ENCODE data around the gene CNOT11. TPM values are rescaled to one million over a fixed set of nuclear protein-coding genes. Genes with fewer than 3 reads are reported as not detected.

The CNOT11 gene
- total and polyA plus RNA-seq, 2 of the 13 experiments (the other 11 are each of a cell fraction or from before 2014, with no cell fraction given) = 114 to 209 TPM

DNA sequence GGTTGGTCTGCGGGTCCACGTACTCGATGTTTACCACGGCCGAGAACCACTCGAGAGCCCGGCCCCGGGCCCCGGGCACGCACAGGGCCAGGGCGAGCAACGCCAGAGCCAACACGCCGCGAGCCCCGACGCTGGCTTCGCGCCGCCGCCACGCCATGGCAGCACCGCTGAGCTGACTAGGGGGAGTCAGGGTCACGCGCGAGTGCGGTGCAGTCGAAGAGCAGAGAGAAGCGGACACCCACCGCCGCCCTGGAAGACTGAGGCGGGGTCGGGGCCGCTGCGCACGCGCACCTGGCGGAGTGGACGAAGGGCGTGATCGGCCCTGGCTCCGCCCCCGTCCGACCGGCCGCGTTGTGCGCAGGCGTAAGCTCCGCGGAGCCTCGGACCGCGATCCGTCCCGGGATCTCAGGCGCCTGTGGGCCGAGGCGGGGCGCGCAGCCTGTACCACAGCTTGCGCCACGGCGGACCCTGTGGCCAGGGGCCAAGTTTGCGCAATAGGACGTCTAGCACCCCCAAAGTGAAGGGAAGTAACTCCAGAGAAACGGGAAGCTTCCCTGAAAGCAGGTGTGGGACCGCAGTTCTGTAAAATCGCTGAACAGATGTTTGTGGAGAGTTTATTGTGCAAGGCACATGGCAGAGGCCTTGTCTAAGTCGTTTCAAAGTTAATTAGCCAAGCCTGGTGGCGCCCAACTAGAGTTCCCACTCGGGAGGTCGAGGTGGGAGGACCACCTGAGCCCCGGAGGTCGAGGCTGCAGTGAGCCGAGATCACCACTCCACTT, 55.9 kb downstream of the CNOT11 start, which contains the start of gene RNF149 (continued):
- TF ChIP-seq POGK (CRISPR knock-in tag; conservative IDR thresholded peaks at IDR 0.05) (peak; percentile 94), ZNF143 (CRISPR knock-in tag; IDR thresholded peaks at IDR 0.05) (peak; percentile 61), SPEN (CRISPR knock-in tag; IDR thresholded peaks at IDR 0.05; ENCODE audit: low read depth) (peak; percentile 97), ZNF224 (CRISPR knock-in tag; IDR thresholded peaks at IDR 0.05) (peak; percentile 87; the same call in 1 of the 2 replicates), KLF6 (CRISPR knock-in tag; IDR thresholded peaks at IDR 0.05) (no peak; the same call in none of the 2 replicates), THAP8 (CRISPR knock-in tag; IDR thresholded peaks at IDR 0.05; ENCODE audit: borderline replicate concordance) (peak; percentile 14; the same call in 1 of the 2 replicates), MAFF (IDR thresholded peaks at IDR 0.05; ENCODE audit: low read depth, low read length) (peak; percentile 37; the same call in 1 of the 2 replicates), ZMAT5 (CRISPR knock-in tag; IDR thresholded peaks at IDR 0.05; ENCODE audit: borderline replicate concordance, low read depth) (no peak), ZSCAN9 (CRISPR knock-in tag; IDR thresholded peaks at IDR 0.05; ENCODE audit: borderline replicate concordance) (peak; percentile 97), TP53 (CRISPR knock-in tag; conservative IDR thresholded peaks at IDR 0.05) (peak; percentile 48; the same call in 1 of the 2 replicates), ZHX1 (CRISPR knock-in tag; IDR thresholded peaks at IDR 0.05; ENCODE audit: low read depth) (peak; percentile 97), ZBTB21 (CRISPR knock-in tag; IDR thresholded peaks at IDR 0.05) (peak; percentile 32; the same call in 1 of the 2 replicates), DBP (CRISPR knock-in tag; IDR thresholded peaks at IDR 0.05; ENCODE audit: not compliant biosample characterization) (peak; percentile 65), MYC (CRISPR knock-in tag; IDR thresholded peaks at IDR 0.05; ENCODE audit: borderline replicate concordance) (peak; percentile 98), ZFP36 (IDR thresholded peaks at IDR 0.05; ENCODE audit: borderline replicate concordance, low read depth, low read length, partially characterized antibody) (no peak)
- TF ChIP-seq, protein P1, sequence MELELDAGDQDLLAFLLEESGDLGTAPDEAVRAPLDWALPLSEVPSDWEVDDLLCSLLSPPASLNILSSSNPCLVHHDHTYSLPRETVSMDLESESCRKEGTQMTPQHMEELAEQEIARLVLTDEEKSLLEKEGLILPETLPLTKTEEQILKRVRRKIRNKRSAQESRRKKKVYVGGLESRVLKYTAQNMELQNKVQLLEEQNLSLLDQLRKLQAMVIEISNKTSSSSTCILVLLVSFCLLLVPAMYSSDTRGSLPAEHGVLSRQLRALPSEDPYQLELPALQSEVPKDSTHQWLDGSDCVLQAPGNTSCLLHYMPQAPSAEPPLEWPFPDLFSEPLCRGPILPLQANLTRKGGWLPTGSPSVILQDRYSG (CRISPR knock-in tag; IDR thresholded peaks at IDR 0.05) = peak; percentile 91; the same call in 1 of the 2 replicates
- TF ChIP-seq, protein P2, sequence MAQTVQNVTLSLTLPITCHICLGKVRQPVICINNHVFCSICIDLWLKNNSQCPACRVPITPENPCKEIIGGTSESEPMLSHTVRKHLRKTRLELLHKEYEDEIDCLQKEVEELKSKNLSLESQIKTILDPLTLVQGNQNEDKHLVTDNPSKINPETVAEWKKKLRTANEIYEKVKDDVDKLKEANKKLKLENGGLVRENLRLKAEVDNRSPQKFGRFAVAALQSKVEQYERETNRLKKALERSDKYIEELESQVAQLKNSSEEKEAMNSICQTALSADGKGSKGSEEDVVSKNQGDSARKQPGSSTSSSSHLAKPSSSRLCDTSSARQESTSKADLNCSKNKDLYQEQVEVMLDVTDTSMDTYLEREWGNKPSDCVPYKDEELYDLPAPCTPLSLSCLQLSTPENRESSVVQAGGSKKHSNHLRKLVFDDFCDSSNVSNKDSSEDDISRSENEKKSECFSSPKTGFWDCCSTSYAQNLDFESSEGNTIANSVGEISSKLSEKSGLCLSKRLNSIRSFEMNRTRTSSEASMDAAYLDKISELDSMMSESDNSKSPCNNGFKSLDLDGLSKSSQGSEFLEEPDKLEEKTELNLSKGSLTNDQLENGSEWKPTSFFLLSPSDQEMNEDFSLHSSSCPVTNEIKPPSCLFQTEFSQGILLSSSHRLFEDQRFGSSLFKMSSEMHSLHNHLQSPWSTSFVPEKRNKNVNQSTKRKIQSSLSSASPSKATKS (CRISPR knock-in tag; IDR thresholded peaks at IDR 0.05) = no peak

Measured in HepG2 (cell line).